HL-60 (cell line): ENCODE data around the gene CACTIN.

Experiments used
- DNase-seq, 2 experiments: peaks; one replicate each; pipeline ENCODE4 v3.0.0-alpha.2; 2010 to 2020; ENCODE audit warnings: low read depth in 1 of 2, low spot score in 1 of 2
- H3K27ac ChIP-seq: fragments of 250-450 bp; sonication (Bioruptor Pico); replicated peaks from 2 replicates; pipeline ENCODE4 v1.5.1; 2020; ENCODE audit warnings: mild to moderate bottlenecking, moderate library complexity
- H3K27me3 ChIP-seq: fragments of 250-450 bp; sonication (Bioruptor Pico); 2 replicates; pipeline ENCODE4 v1.5.1; 2021; ENCODE audit warnings: mild to moderate bottlenecking, moderate library complexity; ENCODE audit not compliant: insufficient read depth, poor library complexity, severe bottlenecking
- H3K4me3 ChIP-seq: replicated peaks from 2 replicates; pipeline ENCODE4 v1.5.1; 2011; ENCODE audit warnings: mild to moderate bottlenecking, control low read depth, low read length; ENCODE audit not compliant: insufficient read depth
- CTCF ChIP-seq: IDR thresholded peaks from one replicate; pipeline ENCODE4 v1.5.1; 2011; ENCODE audit warnings: low read length, control low read depth, inconsistent platforms; ENCODE audit not compliant: insufficient read depth
- GABPA ChIP-seq: IDR thresholded peaks from 2 replicates; pipeline ENCODE4 v1.6.1; 2012; ENCODE audit warnings: low read depth
- POLR2AphosphoS5 ChIP-seq: IDR thresholded peaks from 2 replicates; pipeline ENCODE4 v1.6.1; 2012; ENCODE audit warnings: low read depth
- SPI1 ChIP-seq: IDR thresholded peaks from 2 replicates; pipeline ENCODE4 v1.6.1; 2012; ENCODE audit warnings: low read depth, mild to moderate bottlenecking, borderline replicate concordance
- TF ChIP-seq, protein P1 (sequence below): IDR thresholded peaks from 2 replicates; pipeline ENCODE4 v1.6.1; 2012; ENCODE audit warnings: low read depth; ENCODE audit not compliant: insufficient replicate concordance

The CACTIN gene

DNA sequence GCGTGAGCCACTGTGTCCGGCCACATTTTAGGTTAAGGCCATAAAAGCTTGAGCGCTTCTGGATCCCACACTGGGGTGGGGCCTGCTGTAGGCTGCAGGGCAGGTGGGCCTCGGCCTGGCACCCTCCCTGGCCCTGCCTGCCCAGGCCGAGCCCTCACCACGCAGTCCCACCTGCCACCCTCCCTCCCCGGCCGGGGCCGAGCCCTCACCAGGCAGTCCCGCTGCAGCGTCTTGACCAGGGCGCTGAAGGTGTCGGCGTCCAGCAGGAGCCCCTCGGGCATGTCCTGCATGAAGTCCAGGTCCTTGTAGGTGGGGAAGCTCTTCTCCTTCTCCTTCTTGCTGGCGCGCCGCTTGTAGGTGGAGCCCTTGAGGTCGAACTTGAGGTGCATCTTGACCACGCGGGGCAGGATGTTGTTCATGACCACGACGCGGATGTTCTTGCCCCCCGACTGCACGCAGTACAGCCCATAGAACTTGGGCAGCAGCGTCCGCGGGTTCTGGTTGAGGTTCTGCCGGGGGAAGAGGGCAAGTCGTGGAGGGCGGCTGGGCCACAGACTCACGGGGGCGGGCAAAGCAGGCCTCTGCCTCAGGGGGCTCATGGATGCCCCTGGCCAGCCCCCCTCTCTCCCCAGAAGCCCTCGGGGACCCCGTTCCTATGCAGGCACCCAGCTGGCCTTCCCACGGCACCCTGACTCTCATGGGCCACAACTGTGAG, 26.6 kb upstream of the CACTIN start:
- DNase-seq, result no peak
- Histone ChIP-seq H3K27ac (no peak overlapping the region), H3K4me3 (no peak overlapping the region), H3K27me3 (no peaks in the 10 kb centered on the region)
- TF ChIP-seq CTCF (no peak), GABPA (no peak), POLR2AphosphoS5 (no peak), SPI1 (no peak)
- TF ChIP-seq, protein P1, sequence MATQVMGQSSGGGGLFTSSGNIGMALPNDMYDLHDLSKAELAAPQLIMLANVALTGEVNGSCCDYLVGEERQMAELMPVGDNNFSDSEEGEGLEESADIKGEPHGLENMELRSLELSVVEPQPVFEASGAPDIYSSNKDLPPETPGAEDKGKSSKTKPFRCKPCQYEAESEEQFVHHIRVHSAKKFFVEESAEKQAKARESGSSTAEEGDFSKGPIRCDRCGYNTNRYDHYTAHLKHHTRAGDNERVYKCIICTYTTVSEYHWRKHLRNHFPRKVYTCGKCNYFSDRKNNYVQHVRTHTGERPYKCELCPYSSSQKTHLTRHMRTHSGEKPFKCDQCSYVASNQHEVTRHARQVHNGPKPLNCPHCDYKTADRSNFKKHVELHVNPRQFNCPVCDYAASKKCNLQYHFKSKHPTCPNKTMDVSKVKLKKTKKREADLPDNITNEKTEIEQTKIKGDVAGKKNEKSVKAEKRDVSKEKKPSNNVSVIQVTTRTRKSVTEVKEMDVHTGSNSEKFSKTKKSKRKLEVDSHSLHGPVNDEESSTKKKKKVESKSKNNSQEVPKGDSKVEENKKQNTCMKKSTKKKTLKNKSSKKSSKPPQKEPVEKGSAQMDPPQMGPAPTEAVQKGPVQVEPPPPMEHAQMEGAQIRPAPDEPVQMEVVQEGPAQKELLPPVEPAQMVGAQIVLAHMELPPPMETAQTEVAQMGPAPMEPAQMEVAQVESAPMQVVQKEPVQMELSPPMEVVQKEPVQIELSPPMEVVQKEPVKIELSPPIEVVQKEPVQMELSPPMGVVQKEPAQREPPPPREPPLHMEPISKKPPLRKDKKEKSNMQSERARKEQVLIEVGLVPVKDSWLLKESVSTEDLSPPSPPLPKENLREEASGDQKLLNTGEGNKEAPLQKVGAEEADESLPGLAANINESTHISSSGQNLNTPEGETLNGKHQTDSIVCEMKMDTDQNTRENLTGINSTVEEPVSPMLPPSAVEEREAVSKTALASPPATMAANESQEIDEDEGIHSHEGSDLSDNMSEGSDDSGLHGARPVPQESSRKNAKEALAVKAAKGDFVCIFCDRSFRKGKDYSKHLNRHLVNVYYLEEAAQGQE, result no peak

DNA sequence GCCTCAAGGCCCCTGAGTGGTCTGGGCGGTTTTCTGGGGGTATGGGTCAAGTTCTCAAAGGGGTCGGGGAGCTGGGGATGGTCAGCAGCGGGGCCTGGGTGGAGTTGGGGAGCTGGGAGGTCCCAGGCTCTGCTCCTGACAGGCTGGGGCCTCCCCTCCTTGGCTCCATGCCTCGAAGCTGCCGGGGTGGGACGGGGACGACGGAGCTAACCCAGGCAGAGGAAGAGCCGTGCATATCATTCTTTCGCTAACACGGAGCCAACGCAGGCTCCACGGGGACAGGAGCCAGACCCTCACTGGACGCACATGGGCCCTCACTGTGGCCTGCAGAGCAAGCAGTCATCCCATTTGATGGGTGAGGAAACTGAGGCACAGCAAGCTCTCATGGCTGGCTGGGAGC, 25.8 kb upstream of the CACTIN start:
- Histone ChIP-seq H3K27me3 (no peaks in the 10 kb centered on the region), H3K4me3 (no peak overlapping the region), H3K27ac (no peak overlapping the region)
- no peak for DNase-seq
- TF ChIP-seq CTCF (no peak), GABPA (no peak), SPI1 (no peak), POLR2AphosphoS5 (no peak)
- TF ChIP-seq, protein P1, result no peak

DNA sequence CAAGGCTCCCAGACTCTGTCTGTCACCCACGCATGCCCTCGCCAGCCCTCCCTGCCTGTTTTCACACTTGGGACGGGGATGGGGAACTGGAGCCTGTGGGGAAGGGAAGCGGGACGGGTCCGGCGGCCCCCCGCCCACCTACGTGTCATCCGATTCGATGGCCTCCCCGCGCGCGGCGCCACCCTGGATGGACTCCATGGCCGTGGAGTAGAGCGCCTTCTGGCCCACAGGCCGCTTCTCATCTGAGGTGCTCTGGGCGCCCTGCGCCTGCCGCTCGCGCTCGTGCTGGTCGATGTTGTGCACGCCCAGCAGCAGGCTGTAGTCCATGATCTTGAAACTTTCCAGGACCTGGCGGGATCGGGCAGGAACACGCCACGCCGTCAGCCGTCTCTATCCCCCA, 25.1 kb upstream of the CACTIN start:
- Histone ChIP-seq H3K4me3 (no peak overlapping the region), H3K27me3 (no peaks in the 10 kb centered on the region), H3K27ac (no peak overlapping the region)
- TF ChIP-seq CTCF (no peak), POLR2AphosphoS5 (no peak), SPI1 (no peak), GABPA (no peak)
- TF ChIP-seq, protein P1, result no peak
- no peak for DNase-seq
